ENCODE results near the gene GMEB2. TPM values are rescaled to one million over a fixed set of nuclear protein-coding genes. Genes with fewer than 3 reads are reported as not detected.
A peak's percentile ranks its signal among the peaks of the same experiment; 100 is the strongest.
"Not testable (repeated sequence)": the region's sequence is repeated elsewhere in the genome, so short reads cannot be mapped to it uniquely, and the experiment has no call there.

GMEB2 gene
- total RNA-seq, 1 donor from 2014 or later, result 6.3 TPM

DNA sequence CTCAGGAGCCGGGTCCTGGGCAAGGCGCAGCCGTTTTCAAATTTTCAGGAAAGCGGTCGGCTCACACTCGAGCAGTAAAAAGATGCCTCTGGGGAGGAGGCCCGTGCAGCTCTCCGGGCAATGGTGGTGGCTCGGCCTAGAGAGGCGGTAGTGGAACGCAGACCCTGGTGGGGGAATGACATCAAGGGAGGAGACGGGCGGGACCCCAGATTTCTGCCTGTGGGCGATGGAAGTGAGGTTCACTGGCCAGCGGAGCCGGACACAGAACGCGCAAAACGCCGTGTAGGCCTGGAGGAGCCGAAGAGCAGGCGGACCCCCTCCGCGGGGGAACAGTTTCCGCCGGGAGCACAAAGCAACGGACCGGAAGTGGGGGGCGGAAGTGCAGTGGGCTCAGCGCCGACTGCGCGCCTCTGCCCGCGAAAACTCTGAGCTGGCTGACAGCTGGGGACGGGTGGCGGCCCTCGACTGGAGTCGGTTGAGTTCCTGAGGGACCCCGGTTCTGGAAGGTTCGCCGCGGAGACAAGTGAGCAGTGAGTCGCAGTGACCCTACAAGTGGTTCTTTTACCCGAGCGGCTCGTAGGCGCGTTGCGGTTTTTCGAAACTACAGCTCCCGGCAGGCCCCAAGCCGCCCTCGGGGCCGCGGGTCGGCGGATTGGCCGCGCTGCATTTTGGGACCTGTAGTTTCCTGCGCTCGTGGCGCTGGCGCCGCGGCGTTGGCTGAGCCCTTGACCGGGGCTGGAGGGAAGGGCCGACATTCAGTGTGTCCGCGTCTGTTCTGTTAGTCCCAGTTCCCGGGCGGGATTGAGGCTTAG is 31.2 kb upstream of the GMEB2 start, which contains the start of gene RTEL1:
TSS of gene RTEL1 (plus strand) at position 376 of the 812 bp plus-strand sequence. CDS start 1,091 bp downstream, outside the sequence.
- DNase-seq (ENCODE audit: low read depth in 2 of 2), result peak; percentile 80 to 97

- DNase-seq (ENCODE audit: low read depth in 2 of 2), result no peak
Measured at GRCh38 chr20:63657260-63657936, 30.5 kb upstream of the GMEB2 start.

GRCh38 chr20:63656451-63656850 is 29.6 kb upstream of the GMEB2 start:
- DNase-seq (ENCODE audit: low read depth in 2 of 2), result no peak

DNA sequence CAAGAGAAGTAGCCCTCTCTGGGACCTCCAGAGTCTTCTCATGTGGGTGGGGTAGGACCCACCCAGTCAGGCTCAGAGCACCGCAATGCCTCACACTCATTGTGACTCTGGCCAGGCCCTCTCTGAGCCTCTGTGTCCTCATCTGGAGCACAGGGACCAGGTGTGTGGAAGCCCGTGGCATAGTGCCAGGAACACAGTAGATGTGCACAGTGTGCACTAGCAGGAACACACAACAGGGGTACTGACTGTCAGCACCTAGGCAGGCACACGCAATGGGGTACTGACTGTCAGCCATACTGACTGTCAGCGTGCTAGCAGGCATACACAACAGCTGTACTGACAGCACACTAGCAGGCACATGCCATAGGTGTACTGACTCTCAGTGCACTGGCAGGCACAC is 28.3 kb upstream of the GMEB2 start:
- no peak for DNase-seq (ENCODE audit: low read depth in 2 of 2)

- DNase-seq (ENCODE audit: low read depth in 2 of 2), result no peak
Measured at GRCh38 chr20:63653974-63654668, 27.2 kb upstream of the GMEB2 start.

- peak; percentile 37 to 80 for DNase-seq (ENCODE audit: low read depth in 2 of 2)
Measured at GRCh38 chr20:63653041-63653973, 26.4 kb upstream of the GMEB2 start, which contains the start of gene STMN3. Gene STMN3, minus strand, starts transcription at chr20:63653424. Its CDS starts 79 bp downstream, at chr20:63653345.

GRCh38 chr20:63652192-63652980 is 25.5 kb upstream of the GMEB2 start:
- no peak for DNase-seq (ENCODE audit: low read depth in 2 of 2)

- no peak for DNase-seq (ENCODE audit: low read depth in 2 of 2)
Measured at GRCh38 chr20:63651942-63652191, 25.0 kb upstream of the GMEB2 start.

- DNase-seq (ENCODE audit: low read depth in 2 of 2), result not testable (repeated sequence)
Measured at GRCh38 chr20:63650486-63650885, 23.6 kb upstream of the GMEB2 start.

- DNase-seq (ENCODE audit: low read depth in 2 of 2), result no peak
Measured at GRCh38 chr20:63648895-63649589, 22.1 kb upstream of the GMEB2 start.

GRCh38 chr20:63648190-63648589 is 21.3 kb upstream of the GMEB2 start:
- DNase-seq (ENCODE audit: low read depth in 2 of 2), result no peak

DNA sequence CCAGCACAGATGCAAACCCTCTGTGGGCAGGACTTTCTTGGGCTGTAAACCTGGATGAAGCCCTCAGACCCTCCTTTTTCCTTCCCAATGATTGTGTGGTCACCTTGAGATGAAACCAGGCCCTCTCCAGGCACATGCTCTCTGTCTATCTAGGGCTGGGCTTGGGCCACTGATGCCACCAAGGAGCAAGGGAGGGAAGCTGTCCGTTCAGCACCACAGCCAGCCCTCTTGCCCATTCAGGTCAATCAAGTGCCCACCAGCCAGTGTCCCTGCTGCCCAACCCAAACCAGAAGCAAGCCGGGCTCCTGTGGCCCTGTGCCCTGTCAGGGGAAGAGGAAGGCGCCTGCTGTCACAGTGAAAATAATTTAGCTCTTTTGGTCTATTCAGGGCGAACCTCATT is 18.3 kb upstream of the GMEB2 start:
- DNase-seq (ENCODE audit: low read depth in 2 of 2), result no peak

GRCh38 chr20:63643946-63644345 is 17.0 kb upstream of the GMEB2 start:
- DNase-seq (ENCODE audit: low read depth in 2 of 2), result no peak

DNA sequence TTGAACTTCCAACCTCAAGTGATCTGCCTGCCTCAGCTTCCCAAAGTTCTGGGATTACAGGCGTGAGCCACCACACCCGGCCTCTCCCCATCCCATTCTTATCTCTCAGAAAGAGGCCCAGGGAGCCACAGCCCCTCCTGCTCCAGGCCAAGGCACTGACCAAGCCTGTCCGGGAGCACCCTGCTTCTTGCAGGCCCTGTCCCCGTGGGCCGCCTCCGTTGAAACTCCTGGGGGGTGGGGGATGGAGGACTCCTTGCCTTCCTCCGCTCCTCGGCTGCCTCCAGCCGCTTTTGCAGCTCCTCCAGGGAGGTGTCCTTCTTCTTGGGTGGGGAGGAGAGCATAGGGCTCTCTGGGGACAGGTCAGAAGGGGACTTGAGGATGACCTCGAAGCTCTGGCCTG is 16.6 kb upstream of the GMEB2 start:
- no peak for DNase-seq (ENCODE audit: low read depth in 2 of 2)

DNA sequence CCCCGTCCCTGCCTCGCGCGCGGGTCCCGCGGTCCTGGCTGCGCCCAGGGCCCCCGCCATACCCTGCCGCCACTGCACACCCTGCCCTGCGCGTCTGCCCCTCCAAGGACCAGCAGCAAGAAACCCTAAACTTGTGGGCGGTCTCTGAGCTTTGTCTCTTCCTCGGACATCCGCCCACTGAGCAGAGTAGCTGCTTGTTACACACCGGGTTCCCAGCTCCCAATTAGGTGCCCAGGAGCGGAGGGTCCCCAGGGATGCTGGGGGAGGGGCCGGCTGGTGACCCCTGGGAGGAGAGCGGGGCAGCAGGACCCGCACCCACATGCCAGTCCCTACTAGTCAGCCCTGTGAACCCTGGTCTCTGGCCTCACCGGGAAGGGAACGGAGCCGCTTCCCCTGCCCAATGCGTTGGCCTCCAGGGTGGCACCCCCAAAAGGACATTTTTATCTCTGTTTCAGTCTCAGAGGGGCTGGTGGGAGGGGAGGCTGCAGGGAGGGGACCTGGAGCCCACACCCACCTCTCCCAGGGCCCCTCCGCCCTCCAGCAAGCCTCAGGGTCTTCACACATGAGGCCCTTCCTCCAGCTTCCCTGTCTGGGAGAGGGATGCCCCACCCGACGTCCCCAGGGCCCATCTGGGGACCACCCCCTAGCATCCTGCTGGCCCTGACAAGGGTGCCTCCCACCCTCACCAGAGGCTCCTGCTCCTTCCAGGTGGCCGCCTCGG is 15.8 kb upstream of the GMEB2 start:
- no peak for DNase-seq (ENCODE audit: low read depth in 2 of 2)

- peak; percentile 43 to 90 for DNase-seq (ENCODE audit: low read depth in 2 of 2)
Measured at GRCh38 chr20:63641792-63642523, 15.1 kb upstream of the GMEB2 start.

DNA sequence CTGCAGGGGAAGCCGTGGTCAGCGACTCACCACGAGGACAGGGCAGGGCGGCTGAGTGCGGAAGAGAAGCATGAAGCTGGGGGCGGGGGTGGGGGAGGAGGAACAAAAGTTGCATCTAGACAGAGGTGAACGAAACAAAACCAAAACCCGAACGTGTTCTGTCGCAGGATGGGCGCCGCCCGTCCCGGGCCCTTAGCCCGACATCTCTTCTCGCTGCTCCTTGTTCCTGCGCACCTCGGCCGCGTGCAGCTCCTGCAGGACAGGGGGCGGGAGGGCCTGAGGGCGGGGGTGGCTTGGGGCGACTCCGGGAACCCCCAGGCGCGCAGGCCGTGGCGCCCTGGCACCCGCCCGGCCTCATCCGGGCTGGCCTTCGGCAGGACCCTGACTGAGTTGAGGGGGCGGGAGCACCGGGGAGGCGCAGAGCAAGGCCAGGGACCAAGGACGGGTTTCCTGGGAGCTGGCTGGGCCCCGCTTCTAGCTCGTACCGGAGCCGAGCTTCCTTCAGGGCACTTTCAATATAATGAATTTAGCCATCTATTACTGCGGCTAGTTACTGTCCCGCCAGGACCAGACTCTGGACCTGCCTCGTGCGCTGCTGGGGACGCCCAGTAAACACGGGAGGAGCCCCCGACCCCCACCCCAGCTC is 14.4 kb upstream of the GMEB2 start:
- DNase-seq (ENCODE audit: low read depth in 2 of 2), result peak in 1 of 2 donors; percentile 15

DNA sequence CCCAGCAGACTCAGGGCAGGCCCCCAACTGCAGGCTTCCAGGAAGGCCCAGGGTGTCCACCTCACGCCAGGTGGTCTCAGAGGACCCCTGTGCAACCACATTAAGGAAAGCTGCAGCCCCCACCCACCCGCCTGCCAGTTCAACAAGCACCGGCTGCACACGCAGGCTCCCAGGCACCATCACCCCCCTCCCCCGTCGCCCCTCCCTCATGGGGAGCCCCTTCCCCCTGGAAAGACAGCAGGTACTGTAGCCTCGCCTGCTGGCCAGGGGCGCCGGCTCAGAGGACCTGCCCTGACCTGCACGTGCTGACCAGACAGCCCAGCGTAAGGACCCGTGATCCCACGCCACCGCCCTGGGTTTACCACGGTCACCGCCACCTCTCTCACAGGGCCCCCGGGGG is 13.8 kb upstream of the GMEB2 start:
- not testable (repeated sequence) for DNase-seq (ENCODE audit: low read depth in 2 of 2)
